NCI-H526 treated with DMSO at 0.1 percent for 48 hours (cell line): Measurements from ENCODE around the gene FHIP1B.

Source experiments
- DNase-seq: peaks from one replicate; lab custom pipeline; 2025; lab: John Stamatoyannopoulos, UW

FHIP1B gene

DNA sequence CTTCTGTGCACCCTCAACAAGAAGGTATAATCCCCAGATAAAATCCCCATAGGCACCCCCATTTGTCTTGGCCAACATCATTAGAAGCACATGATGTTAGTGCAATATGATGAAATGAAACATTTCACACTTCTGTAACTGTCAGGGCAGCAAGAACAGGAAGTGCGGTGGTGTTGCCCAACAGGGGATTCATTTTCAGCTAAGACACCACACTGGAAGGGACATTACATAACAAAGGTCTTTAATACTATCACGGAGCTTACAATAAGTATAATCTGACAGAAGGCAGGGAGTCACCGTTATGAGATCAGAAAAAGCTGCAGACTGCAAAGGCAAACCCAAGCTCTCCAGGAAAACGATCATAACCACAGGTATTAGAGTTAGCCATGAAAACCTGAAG, 33.5 kb downstream of the FHIP1B start:
- DNase-seq = no peak

DNA sequence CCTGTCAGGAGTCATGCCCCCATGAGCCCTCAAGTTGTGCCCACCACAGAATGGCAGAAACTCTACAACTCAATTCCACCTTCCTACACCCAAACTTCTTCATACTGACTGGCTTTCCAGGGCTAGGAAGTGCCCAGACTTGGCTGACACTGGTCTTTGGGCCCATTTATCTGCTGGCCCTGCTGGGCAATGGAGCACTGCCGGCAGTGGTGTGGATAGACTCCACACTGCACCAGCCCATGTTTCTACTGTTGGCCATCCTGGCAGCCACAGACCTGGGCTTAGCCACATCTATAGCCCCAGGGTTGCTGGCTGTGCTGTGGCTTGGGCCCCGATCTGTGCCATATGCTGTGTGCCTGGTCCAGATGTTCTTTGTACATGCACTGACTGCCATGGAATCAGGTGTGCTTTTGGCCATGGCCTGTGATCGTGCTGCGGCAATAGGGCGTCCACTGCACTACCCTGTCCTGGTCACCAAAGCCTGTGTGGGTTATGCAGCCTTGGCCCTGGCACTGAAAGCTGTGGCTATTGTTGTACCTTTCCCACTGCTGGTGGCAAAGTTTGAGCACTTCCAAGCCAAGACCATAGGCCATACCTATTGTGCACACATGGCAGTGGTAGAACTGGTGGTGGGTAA, 35.1 kb downstream of the FHIP1B start, which contains the start of gene OR52W1:
Gene OR52W1 (plus strand): TSS at position 51 of the 637 bp plus-strand sequence. CDS start 0 bp downstream, at position 51.
- DNase-seq = no peak

DNA sequence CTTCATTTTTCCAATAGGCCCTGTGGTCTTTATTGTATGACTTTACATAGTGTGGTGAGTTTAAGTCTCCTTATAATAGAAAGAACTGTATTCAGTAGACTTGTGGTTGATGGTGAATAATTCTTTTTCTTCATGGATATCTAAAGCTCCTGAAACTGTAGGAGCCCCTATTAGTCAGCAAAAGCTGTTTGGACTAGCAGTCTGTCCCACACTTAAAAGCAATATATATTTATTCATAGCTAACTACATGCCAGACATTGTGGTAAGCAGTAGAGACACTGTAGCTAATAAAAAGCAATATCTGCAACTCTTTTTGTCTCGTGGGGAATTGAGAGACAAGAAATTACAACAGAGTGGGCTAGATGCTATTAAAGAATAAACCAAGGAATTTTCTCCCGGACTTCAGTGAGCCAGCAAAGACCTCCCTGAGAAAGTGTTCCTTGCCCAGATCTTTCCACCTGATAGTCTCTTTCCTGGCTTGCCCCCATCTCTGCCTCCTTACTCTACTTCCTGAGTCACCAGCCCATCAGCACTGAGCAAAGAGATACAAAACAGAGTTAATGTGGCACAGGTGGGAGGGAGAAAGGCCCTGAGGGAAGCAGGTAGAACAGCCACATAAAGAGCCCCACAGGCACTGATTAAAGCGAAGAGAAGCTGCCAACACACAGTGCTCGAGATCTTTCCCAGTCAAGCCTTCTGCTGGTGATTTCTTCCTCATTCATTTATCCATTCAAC, 36.8 kb downstream of the FHIP1B start:
- no peak for DNase-seq

DNA sequence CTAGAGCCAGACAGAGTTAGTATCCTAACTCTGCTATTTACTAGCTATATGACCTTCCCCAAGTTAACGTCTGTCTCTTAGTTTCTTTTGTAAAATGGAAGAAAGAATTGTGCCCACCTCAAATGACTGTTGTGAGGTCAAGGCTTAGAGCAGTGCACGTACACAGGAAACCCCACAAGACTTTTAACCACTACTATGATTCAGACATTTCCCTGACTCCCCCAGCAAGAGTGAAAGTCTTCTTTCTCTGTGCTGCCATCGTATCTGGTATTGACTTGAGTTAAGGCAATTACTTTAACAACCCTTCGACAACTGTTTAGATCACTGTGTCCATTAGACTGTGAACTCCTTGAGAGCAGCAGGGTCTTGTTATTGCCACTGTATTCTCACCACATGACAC, 38.0 kb downstream of the FHIP1B start:
- no peak for DNase-seq

DNA sequence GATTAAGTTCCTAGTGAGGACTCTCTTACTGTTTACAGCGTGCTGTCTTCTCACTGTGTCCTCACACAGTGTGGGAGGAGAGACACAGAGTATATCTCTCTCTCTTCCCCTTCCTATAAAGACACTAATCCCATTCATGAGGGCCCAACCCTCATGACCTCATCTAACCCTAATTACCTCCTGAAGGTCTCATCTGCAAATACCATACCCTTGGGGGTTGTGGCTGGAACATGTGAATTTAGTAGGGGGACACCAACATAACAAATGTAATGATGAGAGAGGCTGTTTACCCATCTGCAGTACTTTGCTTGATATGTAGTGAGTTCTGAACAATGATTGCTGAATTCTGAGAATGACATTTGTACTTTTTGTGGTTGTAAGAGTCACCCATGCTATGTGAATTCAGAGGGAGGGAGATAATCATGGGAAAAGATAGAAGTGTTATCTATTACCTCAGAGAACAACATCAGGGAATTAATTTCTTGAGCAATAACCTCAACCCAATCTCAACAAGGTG, 40.3 kb downstream of the FHIP1B start:
- no peak for DNase-seq

DNA sequence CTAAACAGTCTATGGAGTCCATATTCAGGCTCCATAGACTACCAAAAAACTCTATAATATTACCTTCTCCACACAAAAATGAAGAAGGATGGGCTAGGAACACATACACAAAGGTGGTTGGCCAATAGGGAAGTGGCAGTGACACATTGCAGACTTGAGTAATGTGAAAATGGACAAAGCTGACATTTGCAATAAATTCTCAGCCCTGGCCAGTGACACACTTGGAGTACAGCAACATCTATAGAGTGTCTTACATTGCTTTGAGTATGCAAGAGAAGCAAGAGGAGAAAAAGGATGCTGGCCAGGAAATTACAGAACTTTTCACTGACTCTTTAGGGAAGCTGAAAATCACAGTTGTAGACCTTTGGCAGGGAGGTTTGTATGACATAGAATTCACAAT, 42.7 kb downstream of the FHIP1B start:
- DNase-seq = no peak

DNA sequence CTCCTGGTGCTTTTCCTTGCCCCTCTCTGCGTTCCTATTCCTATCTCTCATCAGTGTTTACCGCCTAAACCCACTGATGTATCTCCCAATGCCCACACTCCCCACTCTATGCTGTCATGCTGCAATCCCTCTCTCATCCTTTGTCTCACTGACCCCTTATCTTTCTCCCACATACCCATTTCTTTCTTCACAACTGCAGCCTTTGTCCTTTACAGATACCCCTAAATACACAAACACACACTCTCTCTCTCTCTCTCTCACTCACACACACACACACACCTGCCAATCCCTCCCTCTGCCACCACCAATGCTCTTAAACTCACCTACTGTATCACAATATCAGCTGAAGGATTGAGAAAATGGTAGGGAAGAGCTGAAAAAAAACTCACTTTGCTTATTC, 59.0 kb downstream of the FHIP1B start:
- DNase-seq = no peak

DNA sequence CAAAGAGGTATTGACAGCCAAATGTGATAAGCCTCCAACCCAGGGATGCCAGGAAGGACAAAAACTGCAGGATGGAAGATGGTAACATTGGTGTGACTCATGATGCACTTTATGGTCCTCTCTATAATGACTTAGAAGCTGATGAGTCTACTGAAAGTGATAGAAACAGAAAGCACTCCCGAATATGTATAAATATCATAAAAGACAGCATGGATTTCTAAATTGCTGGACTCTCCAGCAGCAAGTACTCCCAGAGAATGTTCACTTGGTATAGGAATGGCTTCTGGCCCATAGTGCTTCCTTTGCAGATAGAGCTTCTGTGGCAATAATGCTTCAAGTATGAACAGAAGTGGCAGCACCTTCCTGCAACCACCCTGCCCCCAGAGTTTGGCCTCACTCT, 64.2 kb downstream of the FHIP1B start, which contains the start of gene OR52B2:
Gene OR52B2 (minus strand): TSS at position 101 of the 400 bp plus-strand sequence. CDS start 0 bp downstream, at position 101.
- no peak for DNase-seq
